Measurements from ENCODE around the gene SPC25. TPM values are rescaled to one million over a fixed set of nuclear protein-coding genes. Genes with fewer than 3 reads are reported as not detected.

SPC25 gene
- total RNA-seq, 2 donors from 2014 or later: 0.27 TPM; not detected in 1

DNA sequence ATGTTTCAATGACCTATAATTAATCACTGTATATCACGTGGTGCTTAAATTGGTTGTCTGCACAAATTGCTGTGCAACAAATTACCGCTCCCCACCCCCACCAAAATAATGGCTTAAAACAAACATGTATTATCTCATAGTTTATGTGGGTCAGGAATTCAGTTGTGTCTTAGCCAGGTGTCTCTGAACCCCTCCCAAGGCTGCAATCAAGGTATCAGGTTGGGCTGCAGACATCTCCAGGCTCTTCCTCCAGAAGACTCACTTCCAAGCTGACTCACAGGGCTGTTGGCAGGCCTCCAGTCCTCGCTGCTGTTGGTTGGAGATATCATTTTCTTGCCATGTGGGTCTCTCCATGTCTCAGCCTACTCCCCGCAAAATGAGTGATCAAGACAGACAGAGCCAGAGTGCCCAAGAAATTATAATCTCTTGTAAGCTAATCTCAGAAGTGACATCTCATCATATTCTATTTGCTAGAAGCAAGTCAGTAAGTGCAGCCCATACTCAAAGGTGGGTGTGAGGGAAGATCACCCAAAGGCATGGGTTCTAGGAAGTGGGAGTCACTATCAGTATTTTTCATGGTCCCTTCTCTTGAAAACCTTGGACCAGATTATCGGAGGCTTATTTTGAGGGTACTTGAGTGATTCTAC is 38.4 kb downstream of the SPC25 start:
- ATAC-seq: no peak
- no peak for DNase-seq
- H3K36me3 Mint-ChIP-seq (ENCODE audit: low read depth): no peaks in the 10 kb centered on the region
- H3K4me1 Mint-ChIP-seq: no peaks in the 10 kb centered on the region
- H3K9me3 ChIP-seq (ENCODE audit: control insufficient read depth, low read length, poor library complexity, severe bottlenecking): no peaks in the 10 kb centered on the region
- no peaks in the 10 kb centered on the region for H3K27me3 Mint-ChIP-seq
- H3K27ac Mint-ChIP-seq: no peak overlapping the region
- H3K4me3 Mint-ChIP-seq: no peak overlapping the region

DNA sequence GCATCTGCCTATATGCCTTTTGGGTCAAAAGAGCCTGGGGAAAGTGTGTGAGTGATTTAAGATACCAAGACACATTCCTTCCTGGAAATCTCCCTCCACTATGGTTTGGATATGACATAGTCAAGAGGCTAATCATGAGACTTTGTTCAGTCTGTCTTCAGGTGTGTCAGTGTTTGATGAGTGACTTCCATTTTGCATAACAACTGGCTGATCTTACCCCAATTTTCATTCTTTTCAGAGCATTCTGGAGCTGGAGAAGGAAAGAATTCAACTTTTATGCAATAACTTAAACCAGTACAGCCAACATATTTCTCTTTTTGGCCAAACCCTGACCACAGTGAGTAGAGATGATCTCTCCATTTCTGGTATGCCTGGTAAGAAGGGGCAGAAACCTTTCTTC is 39.4 kb downstream of the SPC25 start:
- Mint-ChIP-seq H3K27me3 (no peaks in the 10 kb centered on the region), H3K4me1 (no peaks in the 10 kb centered on the region), H3K36me3 (ENCODE audit: low read depth) (no peaks in the 10 kb centered on the region), H3K4me3 (no peak overlapping the region), H3K27ac (no peak overlapping the region)
- ATAC-seq (no peak), DNase-seq (no peak)
- no peaks in the 10 kb centered on the region for H3K9me3 ChIP-seq (ENCODE audit: control insufficient read depth, low read length, poor library complexity, severe bottlenecking)

DNA sequence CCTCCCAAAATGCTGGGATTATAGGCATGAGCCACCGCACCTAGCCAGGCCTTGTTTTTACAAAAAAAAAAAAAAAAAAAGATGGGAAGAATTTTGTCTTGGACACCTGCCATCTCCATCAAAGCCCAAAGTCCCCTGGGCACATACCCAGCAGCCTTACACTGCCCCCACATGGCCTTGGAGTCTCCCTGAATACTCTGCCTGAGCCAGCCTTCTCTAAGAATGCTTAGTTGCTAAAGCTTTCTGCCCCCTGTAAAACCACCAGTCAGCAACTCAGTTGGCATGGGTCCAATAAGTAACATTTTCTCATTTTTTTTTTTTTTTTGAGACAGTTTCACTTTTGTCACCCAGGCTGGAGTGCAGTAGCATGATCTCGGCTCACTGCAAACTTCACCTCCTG is 40.6 kb downstream of the SPC25 start:
- H3K4me3 Mint-ChIP-seq: no peak overlapping the region
- no peak for ATAC-seq
- no peaks in the 10 kb centered on the region for H3K36me3 Mint-ChIP-seq (ENCODE audit: low read depth)
- no peak overlapping the region for H3K27ac Mint-ChIP-seq
- H3K27me3 Mint-ChIP-seq: no peaks in the 10 kb centered on the region
- H3K4me1 Mint-ChIP-seq: no peaks in the 10 kb centered on the region
- no peak for DNase-seq
- H3K9me3 ChIP-seq (ENCODE audit: control insufficient read depth, low read length, poor library complexity, severe bottlenecking): no peaks in the 10 kb centered on the region

DNA sequence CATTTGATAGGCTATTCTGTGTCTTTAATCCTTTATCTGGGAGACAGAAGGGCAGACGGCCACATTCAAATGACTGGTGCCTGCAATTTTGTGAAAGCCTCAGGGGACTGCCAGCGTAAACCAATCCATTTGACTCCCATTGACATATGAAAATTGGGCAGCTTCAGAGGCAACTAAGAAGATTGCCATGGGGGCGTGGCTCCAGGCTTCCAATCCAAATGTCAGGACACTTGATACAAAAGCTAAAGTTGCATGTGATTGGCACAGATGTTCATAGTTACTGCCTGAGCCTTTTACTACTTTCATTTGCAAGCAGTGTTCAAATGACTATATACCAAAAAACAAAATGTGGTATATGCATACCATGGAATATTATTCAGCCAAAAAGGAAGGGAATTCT is 42.0 kb downstream of the SPC25 start:
- H3K27me3 Mint-ChIP-seq: no peaks in the 10 kb centered on the region
- H3K27ac Mint-ChIP-seq: no peak overlapping the region
- H3K9me3 ChIP-seq (ENCODE audit: control insufficient read depth, low read length, poor library complexity, severe bottlenecking): no peaks in the 10 kb centered on the region
- ATAC-seq (no peak), DNase-seq (no peak)
- no peaks in the 10 kb centered on the region for H3K36me3 Mint-ChIP-seq (ENCODE audit: low read depth)
- H3K4me3 Mint-ChIP-seq: no peak overlapping the region
- H3K4me1 Mint-ChIP-seq: no peaks in the 10 kb centered on the region

DNA sequence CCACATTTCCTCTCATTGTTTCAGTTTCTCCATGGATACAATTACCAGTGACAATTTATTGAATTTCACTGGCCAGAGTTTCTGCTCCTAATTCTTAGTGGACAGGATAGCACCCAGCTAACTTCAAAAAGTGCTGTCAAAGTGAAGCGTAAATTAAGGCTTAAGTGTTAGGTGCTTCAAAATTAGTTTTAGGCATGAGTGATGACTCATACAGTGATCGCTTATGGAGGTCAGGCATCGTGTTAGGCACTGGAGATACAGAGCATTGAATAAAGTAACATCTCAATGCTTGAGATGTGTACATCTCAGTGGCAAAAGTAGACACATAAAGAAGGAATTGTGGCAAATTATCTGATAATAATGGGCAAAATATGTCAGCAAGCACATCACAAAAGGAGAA is 47.0 kb downstream of the SPC25 start:
- no peaks in the 10 kb centered on the region for H3K4me1 Mint-ChIP-seq
- H3K36me3 Mint-ChIP-seq (ENCODE audit: low read depth): no peaks in the 10 kb centered on the region
- ATAC-seq (no peak), DNase-seq (no peak)
- H3K27ac Mint-ChIP-seq: no peak overlapping the region
- H3K4me3 Mint-ChIP-seq: no peak overlapping the region
- no peaks in the 10 kb centered on the region for H3K9me3 ChIP-seq (ENCODE audit: control insufficient read depth, low read length, poor library complexity, severe bottlenecking)
- H3K27me3 Mint-ChIP-seq: no peaks in the 10 kb centered on the region

DNA sequence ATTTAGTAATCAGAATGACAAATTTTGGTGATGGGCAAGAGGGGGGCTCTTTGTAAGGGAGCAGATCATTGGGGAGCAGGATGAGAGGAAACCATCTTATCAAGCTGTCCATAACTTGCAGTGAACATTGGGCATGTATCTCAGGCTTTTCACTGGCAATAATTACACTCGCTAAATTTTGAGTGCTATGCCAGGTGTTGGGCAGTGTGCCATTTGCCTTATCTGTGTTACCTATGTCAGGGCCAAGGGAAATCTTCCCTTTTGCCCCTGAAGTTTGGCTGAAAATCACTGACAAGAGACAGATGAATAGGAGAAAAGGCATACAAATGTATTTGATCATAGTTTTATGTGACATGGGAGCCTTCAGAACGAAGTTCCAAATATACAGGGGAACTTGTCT is 48.8 kb downstream of the SPC25 start:
- ATAC-seq (no peak), DNase-seq (no peak)
- Mint-ChIP-seq H3K4me3 (no peak overlapping the region), H3K27me3 (no peaks in the 10 kb centered on the region), H3K36me3 (ENCODE audit: low read depth) (no peaks in the 10 kb centered on the region), H3K4me1 (no peaks in the 10 kb centered on the region), H3K27ac (no peak overlapping the region)
- no peaks in the 10 kb centered on the region for H3K9me3 ChIP-seq (ENCODE audit: control insufficient read depth, low read length, poor library complexity, severe bottlenecking)

DNA sequence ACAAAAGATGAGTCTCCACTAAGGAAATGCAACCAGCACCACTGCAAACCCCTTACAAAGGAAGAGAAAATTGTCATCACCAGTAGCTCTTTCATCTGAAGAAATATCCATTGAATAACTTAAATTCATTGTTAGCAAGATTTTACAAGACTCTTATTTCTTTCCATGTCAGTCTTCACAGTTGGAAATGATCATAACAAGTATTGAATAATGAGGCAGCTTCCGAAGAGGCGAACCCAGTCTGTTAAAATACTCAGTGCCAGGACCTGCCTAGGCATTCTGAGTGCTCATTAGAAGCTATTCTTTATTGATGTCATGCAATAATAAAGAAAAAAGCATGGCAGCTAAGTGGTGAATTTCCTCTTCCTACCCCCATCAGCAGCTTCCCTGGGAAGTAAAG is 54.3 kb downstream of the SPC25 start:
- no peaks in the 10 kb centered on the region for H3K4me1 Mint-ChIP-seq
- ATAC-seq (no peak), DNase-seq (no peak)
- H3K27me3 Mint-ChIP-seq: no peaks in the 10 kb centered on the region
- H3K4me3 Mint-ChIP-seq: no peak overlapping the region
- H3K9me3 ChIP-seq (ENCODE audit: control insufficient read depth, low read length, poor library complexity, severe bottlenecking): no peaks in the 10 kb centered on the region
- no peaks in the 10 kb centered on the region for H3K36me3 Mint-ChIP-seq (ENCODE audit: low read depth)
- H3K27ac Mint-ChIP-seq: no peak overlapping the region

DNA sequence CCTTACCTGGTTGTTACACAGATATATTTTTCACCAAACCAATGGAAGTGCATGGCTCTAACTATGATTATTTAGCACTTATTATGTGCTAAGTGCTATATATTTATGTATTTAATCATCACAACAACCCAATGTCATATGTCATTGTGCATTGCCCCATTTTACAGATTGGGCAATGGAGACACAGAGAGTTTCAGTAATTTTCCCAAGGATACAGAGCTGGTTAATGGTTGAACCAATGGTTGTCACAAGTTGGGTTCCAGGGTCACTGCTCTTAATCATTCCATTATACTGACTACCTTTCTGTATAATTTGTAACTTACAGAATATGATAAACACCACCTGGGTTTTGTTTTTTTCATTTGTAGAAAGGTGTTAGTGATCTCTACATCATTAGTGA is 58.6 kb downstream of the SPC25 start:
- DNase-seq (no peak), ATAC-seq (no peak)
- H3K4me3 Mint-ChIP-seq: no peak overlapping the region
- no peaks in the 10 kb centered on the region for H3K9me3 ChIP-seq (ENCODE audit: control insufficient read depth, low read length, poor library complexity, severe bottlenecking)
- H3K27me3 Mint-ChIP-seq: no peaks in the 10 kb centered on the region
- H3K4me1 Mint-ChIP-seq: no peaks in the 10 kb centered on the region
- no peak overlapping the region for H3K27ac Mint-ChIP-seq
- H3K36me3 Mint-ChIP-seq (ENCODE audit: low read depth): no peaks in the 10 kb centered on the region

DNA sequence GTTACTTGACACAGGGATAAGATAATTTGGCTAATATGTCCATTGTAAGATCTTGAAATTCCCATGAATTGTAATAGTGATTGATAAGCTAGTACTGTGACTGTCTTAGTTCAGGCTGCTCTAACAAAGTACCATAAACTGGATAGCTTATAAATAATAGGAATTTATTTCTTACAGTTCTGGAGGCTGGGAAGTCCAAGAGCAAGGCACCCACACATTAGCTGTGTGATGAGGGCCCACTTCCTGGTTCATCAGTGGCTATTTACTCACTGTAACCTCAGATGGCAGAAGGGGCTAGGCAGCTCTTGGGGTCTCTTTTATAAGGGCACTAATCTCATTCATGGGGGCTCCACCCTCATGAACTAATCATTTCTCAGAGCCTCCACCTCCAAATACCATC is 59.3 kb downstream of the SPC25 start:
- Mint-ChIP-seq H3K4me1 (no peaks in the 10 kb centered on the region), H3K27me3 (no peaks in the 10 kb centered on the region), H3K4me3 (no peak overlapping the region), H3K36me3 (ENCODE audit: low read depth) (no peaks in the 10 kb centered on the region), H3K27ac (no peak overlapping the region)
- ATAC-seq (no peak), DNase-seq (no peak)
- no peaks in the 10 kb centered on the region for H3K9me3 ChIP-seq (ENCODE audit: control insufficient read depth, low read length, poor library complexity, severe bottlenecking)

DNA sequence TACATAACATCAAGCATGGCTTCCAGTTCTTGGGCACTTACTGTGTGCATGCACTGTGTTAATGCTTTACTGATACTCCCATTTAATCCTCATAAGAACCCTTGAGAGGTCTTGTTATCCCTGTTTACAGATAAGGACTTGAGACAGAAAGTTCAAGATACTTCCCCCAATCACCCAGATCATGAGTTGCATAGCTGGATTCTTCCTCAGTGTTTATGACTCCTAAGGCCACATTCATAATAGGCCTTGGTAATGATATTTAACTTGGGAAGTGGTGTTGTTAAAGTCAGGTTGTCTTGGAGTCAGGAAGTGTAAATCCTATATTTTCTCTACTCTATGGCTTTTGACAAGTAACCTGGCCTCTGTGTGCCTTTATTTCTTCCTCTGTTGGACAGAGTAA is 65.1 kb downstream of the SPC25 start:
- no peak overlapping the region for H3K27ac Mint-ChIP-seq
- H3K4me3 Mint-ChIP-seq: no peak overlapping the region
- no peak for DNase-seq
- no peak for ATAC-seq
- H3K36me3 Mint-ChIP-seq (ENCODE audit: low read depth): no peaks in the 10 kb centered on the region
- H3K9me3 ChIP-seq (ENCODE audit: control insufficient read depth, low read length, poor library complexity, severe bottlenecking): no peaks in the 10 kb centered on the region
- no peaks in the 10 kb centered on the region for H3K27me3 Mint-ChIP-seq
- no peaks in the 10 kb centered on the region for H3K4me1 Mint-ChIP-seq

DNA sequence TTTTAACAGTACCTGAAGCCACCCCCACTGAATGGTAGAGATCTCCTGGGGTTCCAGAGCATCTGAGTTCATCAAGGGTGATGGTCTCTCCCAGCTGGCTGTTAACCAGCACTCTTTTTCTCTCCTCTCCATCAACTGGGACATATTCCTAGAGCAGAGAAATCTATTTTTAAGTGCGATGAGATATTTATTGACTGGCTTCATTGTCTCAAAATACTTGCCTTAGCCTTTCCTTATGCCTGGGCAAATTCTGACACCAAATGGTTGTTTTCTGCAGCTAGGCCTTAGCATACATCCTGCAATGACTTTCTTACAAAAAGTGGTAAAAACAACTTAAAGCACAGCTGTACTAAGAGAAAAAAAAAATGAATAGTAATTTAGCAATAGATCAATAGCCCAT is 68.2 kb downstream of the SPC25 start:
- no peaks in the 10 kb centered on the region for H3K36me3 Mint-ChIP-seq (ENCODE audit: low read depth)
- no peaks in the 10 kb centered on the region for H3K9me3 ChIP-seq (ENCODE audit: control insufficient read depth, low read length, poor library complexity, severe bottlenecking)
- no peak for DNase-seq
- H3K27me3 Mint-ChIP-seq: peaks cover 9% of the 10 kb centered on the region
- H3K4me3 Mint-ChIP-seq: no peak overlapping the region
- no peaks in the 10 kb centered on the region for H3K4me1 Mint-ChIP-seq
- H3K27ac Mint-ChIP-seq: no peak overlapping the region
- ATAC-seq: no peak

DNA sequence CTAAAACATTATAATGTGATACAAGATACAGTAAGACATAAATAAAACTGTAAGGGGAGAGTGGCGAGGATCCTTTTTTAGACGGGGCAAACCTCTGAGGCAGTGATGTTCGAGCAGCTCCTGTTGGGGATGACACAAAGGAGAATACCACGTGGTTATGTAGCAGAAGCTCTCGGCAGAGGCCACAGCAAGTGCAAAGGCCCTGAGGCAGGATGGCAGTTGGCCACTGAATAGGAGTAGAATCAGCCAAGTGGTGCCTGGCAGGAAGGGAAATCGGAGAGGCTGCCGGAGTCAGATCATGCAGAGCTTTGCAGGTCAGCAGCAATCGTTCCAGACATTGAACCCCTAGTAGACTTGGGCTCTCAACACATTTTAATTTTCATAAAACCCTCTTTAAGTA is 68.7 kb downstream of the SPC25 start:
- no peak for ATAC-seq
- no peaks in the 10 kb centered on the region for H3K4me1 Mint-ChIP-seq
- no peak for DNase-seq
- H3K9me3 ChIP-seq (ENCODE audit: control insufficient read depth, low read length, poor library complexity, severe bottlenecking): no peaks in the 10 kb centered on the region
- peaks cover 9% of the 10 kb centered on the region for H3K27me3 Mint-ChIP-seq
- H3K27ac Mint-ChIP-seq: no peak overlapping the region
- H3K4me3 Mint-ChIP-seq: no peak overlapping the region
- no peaks in the 10 kb centered on the region for H3K36me3 Mint-ChIP-seq (ENCODE audit: low read depth)

Data from T-helper 17 cell (primary cell).